ENCODE data around the gene HHATL. TPM values are rescaled to one million over a fixed set of nuclear protein-coding genes. Genes with fewer than 3 reads are reported as not detected.

Gene HHATL
- polyA plus RNA-seq, 1 experiment, result not detected

DNA sequence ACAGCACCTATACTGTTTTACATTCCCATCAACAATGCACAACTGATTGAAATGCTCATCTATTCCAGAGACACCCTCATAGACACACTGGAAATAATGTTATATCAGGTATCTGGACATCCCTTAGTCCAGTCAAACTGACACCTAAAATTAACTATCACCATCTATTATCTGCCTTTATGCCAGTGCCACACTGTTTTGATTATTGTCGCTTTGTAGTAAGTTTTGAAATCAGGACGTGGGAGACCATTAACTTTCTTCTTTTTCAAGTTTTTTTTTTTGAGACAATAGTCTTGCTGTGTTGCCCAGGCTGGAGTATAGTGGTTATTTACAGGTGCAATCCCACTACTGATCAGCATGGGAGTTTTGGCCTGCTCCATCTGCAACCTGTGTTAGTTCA is 26.7 kb downstream of the HHATL start:
- peaks cover 4% of the 10 kb centered on the region; the same call in 1 of the 2 replicates for H3K9me3 ChIP-seq (ENCODE audit: control insufficient read depth, insufficient read depth, low read length)
- DNase-seq (ENCODE audit: low read depth, low spot score), result no peak
- ChIA-PET POLR2A (no interaction called here), CTCF (no interaction called here)
- H3K4me3 ChIP-seq (ENCODE audit: low read depth, low read length), result no peak overlapping the region
- TF ChIP-seq, protein P1, sequence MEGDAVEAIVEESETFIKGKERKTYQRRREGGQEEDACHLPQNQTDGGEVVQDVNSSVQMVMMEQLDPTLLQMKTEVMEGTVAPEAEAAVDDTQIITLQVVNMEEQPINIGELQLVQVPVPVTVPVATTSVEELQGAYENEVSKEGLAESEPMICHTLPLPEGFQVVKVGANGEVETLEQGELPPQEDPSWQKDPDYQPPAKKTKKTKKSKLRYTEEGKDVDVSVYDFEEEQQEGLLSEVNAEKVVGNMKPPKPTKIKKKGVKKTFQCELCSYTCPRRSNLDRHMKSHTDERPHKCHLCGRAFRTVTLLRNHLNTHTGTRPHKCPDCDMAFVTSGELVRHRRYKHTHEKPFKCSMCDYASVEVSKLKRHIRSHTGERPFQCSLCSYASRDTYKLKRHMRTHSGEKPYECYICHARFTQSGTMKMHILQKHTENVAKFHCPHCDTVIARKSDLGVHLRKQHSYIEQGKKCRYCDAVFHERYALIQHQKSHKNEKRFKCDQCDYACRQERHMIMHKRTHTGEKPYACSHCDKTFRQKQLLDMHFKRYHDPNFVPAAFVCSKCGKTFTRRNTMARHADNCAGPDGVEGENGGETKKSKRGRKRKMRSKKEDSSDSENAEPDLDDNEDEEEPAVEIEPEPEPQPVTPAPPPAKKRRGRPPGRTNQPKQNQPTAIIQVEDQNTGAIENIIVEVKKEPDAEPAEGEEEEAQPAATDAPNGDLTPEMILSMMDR (IDR thresholded peaks at IDR 0.05; ENCODE audit: low read depth, low read length), result no peak
- peaks cover 3% of the 10 kb centered on the region for H3K27me3 ChIP-seq (ENCODE audit: control insufficient read depth, insufficient read depth, low read length)
- H3K27ac ChIP-seq (ENCODE audit: low read depth, low read length), result no peak overlapping the region

DNA sequence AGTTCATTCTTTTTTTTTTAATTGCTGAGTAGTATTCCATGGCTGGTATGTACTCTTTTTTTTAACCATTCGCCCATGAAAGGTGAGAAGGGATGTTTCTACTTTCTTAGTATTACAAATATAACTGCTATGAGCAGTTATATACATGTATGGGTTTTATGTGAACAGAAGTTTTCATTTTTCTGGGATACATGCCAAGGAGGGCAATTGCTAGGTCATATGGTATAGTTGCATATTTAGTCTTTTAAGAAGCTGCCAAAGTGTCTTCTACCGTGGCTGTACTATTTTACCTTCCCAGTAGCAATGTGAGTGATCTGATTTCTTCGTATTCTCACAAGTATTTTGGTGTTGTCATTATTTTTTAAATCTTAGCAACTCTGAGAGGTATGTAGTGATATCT is 28.5 kb downstream of the HHATL start:
- TF ChIP-seq, protein P1 (IDR thresholded peaks at IDR 0.05; ENCODE audit: low read depth, low read length), result no peak
- H3K27me3 ChIP-seq (ENCODE audit: control insufficient read depth, insufficient read depth, low read length), result peaks cover 14% of the 10 kb centered on the region
- POLR2A ChIA-PET, result no interaction called here
- H3K4me3 ChIP-seq (ENCODE audit: low read depth, low read length), result no peak overlapping the region
- H3K27ac ChIP-seq (ENCODE audit: low read depth, low read length), result no peak overlapping the region
- CTCF ChIA-PET, result no interaction called here
- no peak for DNase-seq (ENCODE audit: low read depth, low spot score)
- H3K9me3 ChIP-seq (ENCODE audit: control insufficient read depth, insufficient read depth, low read length), result peaks cover 8% of the 10 kb centered on the region; the same call in 1 of the 2 replicates

DNA sequence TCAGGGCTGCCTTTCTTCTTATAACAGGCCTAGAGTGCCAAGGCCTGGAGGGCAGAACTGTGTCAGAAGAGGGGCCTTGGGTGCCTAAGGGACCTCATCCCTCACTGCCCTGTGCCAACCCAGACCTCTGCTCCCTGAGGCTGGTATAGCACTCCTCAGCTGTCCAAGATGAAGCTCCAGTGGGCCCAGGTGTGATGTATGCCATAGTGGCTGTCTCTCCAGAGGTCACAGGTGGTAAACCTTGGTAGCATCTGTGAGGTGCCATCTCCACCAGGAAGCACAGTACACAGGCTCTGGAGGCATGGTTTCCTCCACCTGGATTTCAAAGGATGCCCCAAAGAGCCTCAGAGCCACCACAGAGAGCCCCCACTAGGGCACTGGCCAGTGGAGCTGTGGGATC is 29.5 kb downstream of the HHATL start:
- Histone ChIP-seq H3K27me3 (ENCODE audit: control insufficient read depth, insufficient read depth, low read length) (peaks cover 14% of the 10 kb centered on the region), H3K27ac (ENCODE audit: low read depth, low read length) (no peak overlapping the region), H3K9me3 (ENCODE audit: control insufficient read depth, insufficient read depth, low read length) (peaks cover 15% of the 10 kb centered on the region), H3K4me3 (ENCODE audit: low read depth, low read length) (no peak overlapping the region)
- TF ChIP-seq, protein P1 (IDR thresholded peaks at IDR 0.05; ENCODE audit: low read depth, low read length), result no peak
- POLR2A ChIA-PET, result no interaction called here
- no peak for DNase-seq (ENCODE audit: low read depth, low spot score)
- CTCF ChIA-PET, result no interaction called here

DNA sequence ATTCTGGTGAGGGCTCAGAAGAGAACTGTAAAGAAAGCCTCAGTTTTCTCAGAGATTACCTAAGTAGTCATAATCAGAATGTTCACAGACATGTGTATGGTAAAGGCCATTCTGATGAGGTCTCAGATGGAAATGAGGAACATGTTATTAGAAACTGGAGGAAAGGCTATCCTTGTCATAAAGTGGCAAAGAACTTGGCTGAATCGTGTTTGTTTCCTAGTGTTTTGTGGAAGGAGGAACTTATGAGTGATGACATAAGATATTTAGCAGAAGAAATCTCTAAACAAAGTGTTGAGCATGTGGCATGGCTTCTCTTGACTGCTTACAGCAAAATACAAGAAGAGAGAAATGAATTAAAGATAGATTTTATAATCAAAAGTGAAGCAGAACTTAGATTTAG is 30.1 kb downstream of the HHATL start:
- POLR2A ChIA-PET, result no interaction called here
- no peak overlapping the region for H3K27ac ChIP-seq (ENCODE audit: low read depth, low read length)
- DNase-seq (ENCODE audit: low read depth, low spot score), result no peak
- CTCF ChIA-PET, result no interaction called here
- TF ChIP-seq, protein P1 (IDR thresholded peaks at IDR 0.05; ENCODE audit: low read depth, low read length), result no peak
- H3K4me3 ChIP-seq (ENCODE audit: low read depth, low read length), result no peak overlapping the region
- H3K9me3 ChIP-seq (ENCODE audit: control insufficient read depth, insufficient read depth, low read length), result peaks cover 15% of the 10 kb centered on the region
- peaks cover 14% of the 10 kb centered on the region for H3K27me3 ChIP-seq (ENCODE audit: control insufficient read depth, insufficient read depth, low read length)

DNA sequence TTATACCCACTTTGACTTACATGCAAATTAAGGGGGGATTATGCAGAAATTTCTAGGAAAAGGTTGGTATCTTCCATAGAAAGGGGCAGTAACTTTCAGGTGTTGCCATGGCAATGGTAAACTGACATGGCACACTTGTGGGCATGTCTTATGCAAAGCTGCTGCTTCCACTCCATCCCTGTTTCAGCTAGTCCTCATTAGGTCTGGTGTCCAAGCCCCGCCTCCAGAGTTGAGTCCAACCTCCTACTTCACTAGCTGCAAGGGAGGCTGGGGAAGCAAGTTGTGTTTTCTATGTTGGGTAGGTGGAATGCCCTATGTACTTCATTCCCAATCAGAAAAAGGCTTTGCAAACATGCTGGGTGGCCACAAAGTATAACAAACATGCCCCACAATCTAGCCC is 31.9 kb downstream of the HHATL start:
- Histone ChIP-seq H3K9me3 (ENCODE audit: control insufficient read depth, insufficient read depth, low read length) (peaks cover 10% of the 10 kb centered on the region), H3K27me3 (ENCODE audit: control insufficient read depth, insufficient read depth, low read length) (peaks cover 14% of the 10 kb centered on the region), H3K27ac (ENCODE audit: low read depth, low read length) (no peak overlapping the region), H3K4me3 (ENCODE audit: low read depth, low read length) (no peak overlapping the region)
- DNase-seq (ENCODE audit: low read depth, low spot score), result no peak
- CTCF ChIA-PET, result no interaction called here
- POLR2A ChIA-PET, result no interaction called here
- TF ChIP-seq, protein P1 (IDR thresholded peaks at IDR 0.05; ENCODE audit: low read depth, low read length), result no peak

Measured in AG04450 (cell line).